ENCODE results near the gene GPR63.
A peak's percentile ranks its signal among the peaks of the same experiment; 100 is the strongest.
"Not testable (repeated sequence)": the region's sequence is repeated elsewhere in the genome, so short reads cannot be mapped to it uniquely, and the experiment has no call there.

Gene GPR63, protein sequence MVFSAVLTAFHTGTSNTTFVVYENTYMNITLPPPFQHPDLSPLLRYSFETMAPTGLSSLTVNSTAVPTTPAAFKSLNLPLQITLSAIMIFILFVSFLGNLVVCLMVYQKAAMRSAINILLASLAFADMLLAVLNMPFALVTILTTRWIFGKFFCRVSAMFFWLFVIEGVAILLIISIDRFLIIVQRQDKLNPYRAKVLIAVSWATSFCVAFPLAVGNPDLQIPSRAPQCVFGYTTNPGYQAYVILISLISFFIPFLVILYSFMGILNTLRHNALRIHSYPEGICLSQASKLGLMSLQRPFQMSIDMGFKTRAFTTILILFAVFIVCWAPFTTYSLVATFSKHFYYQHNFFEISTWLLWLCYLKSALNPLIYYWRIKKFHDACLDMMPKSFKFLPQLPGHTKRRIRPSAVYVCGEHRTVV

DNA sequence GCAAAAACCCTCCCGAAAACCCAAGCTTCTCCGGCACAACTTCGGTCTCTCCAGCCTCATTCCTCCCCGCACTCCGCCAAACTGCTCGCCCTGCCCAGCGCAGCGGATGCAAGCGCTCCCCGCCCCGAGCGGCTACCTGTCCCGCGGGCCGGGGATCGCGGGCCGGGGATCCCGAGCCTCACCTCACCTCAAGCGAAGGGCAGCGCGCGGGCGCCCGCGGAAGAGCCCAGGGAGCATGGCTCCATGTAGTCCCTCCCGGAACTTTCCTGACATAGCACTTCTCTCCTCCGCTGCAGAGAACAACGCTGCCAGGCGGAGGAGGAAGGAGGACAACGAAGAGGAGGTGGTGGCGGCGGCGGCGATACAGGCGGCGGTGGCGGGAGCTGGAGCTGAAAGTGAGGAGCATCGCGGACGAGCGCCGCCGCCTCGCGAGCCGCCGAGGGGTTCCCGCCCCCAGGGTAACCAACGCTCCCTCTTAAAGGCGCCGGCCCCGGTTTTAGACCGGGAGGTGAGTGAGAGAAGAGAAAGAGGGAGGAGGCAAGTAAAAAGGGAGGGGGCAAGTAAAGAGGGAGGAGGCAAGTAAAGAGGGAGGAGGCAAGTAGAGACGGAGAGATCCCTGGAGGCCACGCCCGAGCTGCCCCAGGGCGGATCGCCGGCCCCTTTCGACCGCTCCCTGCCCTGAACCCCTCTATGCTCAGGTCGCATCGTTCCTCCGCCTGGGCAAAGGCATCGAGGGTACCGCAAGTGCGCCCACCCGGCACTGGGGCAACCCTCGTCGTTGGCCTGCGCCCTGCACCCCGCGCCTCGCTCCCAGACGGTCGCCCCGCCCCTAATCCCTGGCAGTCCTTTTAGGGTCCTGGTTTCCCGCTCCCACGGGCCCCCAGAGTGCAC, at the start of gene GPR63:
Gene GPR63, minus strand, starts transcription at position 397 of the 891 bp plus-strand sequence. CDS start 37,746 bp downstream, outside the sequence.
- peak; percentile 11 for DNase-seq (ENCODE audit: low read depth)

DNA sequence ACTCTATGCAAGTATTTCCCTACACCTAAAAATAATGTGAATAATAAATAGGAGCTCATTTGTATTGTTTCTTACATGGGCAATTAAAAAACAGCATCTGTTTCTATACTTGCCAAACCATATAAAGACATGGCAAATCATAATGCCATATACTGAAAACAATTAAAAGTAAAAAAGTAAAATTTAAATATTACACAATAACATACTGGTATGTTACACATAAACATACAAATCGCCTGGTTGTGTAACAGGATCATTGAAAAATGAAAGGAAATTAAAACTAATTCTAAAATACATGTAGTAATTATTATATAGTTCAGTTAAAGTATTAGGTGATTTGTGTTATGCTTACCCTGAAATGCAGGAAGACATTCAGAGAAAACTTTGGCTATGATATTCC, 49.2 kb upstream of the GPR63 start:
- DNase-seq (ENCODE audit: low read depth): no peak

DNA sequence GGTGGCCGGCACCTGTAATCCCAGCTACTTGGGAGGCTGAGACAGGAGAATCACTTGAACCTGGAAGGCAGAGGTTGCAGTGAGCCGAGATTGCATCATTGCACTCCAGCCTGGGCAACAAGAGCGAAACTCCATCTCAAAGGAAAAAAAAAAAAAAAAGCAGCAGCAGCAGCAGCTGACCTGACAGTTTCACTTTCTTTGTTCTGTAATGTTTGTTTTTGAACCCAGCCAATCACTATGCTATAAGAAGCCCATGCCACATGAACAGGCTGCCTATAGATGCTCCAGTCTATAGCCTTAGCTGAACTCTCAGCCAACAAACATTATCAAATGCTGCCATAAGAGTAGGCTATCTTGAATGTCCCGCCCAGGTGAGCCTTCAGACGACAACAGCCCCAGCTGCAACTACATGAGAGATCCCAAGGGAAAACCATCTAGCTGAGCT, 47.9 kb upstream of the GPR63 start:
- not testable (repeated sequence) for DNase-seq (ENCODE audit: low read depth)

DNA sequence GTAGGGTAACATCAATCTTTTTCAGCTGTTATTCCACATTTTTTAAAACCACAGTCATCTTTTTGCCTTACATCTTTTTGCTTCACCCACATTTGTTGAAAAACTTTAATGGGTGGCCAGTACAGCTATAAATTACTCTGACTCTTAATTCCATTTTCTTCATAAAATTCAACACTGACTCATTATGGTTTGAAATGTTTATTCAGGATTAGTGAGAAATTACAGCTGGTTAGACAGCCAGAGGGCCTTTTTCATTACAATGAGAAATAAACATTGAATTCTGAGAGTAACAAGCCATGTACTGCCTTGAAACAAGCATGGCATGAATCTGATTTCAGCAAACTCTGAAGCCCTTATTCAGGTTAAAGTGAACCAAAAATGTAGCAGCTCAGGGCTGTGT, 40.9 kb upstream of the GPR63 start:
- peak; percentile 10 for DNase-seq (ENCODE audit: low read depth)

DNA sequence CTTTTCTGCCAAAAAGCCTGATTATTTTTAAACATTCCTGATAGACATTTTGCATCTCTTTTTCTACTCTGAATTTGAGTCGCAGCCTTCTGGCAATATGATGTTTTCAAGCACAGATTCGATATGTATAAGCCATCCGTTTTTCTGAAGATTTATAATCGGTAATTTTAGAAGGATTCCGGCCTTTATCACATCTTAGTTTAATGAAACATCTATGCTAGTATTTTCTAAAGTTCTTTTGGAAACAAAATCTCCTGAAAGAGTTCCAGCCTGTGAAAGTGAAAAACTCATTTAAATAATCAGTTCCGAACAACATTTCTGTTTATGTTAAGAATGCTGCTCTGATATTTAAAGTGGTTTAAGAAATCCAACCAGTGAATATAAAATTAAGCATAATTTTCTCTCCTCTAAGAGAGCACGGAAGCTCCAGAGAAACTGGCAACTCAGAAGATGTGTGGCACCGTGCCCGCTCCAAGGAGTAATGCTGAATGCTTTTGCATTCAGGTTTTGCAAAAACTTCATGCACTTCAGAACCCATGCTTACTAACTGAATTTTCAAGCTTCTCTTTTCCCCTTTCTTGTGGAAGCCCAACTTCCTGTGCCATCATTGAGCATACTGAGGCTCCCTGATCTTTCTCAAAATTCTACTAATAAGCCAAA, 39.7 kb upstream of the GPR63 start:
- DNase-seq (ENCODE audit: low read depth): no peak

DNA sequence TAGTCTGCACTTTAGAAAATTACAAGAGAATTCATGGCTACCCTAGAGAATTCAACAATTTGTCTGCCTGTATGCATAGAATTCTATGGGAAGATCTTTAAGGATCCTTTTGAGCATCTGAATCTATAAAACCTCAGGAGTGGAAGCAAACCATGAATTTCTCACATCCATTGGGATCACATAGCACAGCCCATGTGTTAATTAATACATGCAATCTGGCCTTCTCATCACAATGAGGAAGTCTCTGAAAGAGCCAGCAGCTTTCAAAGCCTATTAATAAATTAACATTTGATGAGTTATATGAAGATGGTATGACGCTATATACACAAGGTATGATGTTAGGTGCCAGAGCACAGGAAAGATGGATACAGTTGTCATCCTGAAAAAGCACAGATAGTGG, 35.7 kb upstream of the GPR63 start:
- no peak for DNase-seq (ENCODE audit: low read depth)

DNA sequence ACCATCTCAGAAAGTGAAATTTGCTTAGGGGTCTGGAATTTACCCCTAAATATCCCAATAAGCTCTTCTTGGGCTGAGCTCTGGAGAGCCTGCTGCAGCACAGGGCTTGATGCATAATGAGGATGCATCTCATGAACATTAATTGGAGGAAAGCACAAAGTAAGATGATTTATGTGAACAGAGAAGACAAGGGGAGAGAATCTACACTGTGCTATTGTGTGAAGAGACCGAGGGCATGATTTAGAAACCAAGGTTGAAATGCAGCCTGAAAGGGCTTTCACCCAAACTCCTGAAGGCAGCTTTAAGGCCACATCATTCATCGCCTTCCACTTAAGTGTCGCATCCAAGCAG, 27.8 kb upstream of the GPR63 start:
- DNase-seq (ENCODE audit: low read depth): no peak

DNA sequence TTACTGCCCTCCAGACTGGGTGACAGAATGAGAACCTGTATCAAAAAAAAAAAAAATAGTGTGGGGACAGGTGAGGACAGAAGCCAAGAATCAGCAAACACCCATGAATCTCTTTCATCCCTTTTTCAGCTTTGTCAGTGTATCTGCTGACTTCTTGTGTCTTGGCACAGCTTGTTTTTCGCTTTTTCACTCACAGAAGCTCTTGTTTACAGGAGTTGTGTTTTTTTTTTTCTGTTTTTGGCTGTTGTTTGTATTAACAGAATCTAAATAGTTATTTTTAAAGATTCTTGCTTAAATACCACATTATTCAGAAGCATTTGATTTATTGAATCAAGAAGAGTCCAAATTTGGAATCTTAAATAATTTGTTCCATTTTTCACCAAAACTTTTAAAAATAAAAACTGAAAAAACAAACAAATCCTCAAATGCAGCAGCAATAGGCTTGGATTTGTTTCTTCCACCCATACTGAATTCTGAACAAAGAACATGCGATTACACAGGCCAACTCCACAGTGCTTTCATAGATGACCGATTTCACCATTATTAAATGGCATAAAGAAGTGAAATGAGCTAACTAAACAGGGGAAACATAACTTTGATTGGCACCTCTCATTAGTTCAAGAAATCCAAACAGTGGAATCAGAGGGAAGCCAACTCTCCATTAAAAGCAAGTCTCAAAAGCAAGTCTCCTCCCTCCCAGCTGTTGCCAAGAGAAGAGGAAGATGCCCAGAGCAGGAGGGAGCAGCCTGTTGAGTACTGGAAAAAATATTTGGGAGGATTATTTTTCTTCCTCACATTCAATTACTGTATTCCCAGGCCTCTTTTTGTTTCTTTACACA, 27.2 kb upstream of the GPR63 start:
- DNase-seq (ENCODE audit: low read depth): no peak

DNA sequence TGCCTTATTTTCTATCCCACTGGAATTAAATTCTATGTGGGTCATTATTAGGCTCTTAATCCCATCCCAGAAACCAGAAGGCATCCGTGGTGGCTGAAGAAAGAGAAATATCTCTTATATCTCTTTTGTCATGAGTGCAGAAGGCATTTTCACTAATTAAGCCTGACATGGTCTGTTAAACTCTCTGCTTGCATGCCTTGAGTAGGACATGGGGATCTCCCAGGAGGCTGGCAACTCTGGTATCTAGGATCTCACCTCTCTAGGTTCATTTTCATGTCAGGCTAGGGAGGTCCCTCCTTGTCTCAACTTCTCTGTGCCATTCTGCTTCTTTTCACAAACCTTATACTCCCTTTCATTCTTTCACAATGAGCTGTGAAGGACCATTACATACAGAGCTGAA, 25.3 kb upstream of the GPR63 start:
- no peak for DNase-seq (ENCODE audit: low read depth)

DNA sequence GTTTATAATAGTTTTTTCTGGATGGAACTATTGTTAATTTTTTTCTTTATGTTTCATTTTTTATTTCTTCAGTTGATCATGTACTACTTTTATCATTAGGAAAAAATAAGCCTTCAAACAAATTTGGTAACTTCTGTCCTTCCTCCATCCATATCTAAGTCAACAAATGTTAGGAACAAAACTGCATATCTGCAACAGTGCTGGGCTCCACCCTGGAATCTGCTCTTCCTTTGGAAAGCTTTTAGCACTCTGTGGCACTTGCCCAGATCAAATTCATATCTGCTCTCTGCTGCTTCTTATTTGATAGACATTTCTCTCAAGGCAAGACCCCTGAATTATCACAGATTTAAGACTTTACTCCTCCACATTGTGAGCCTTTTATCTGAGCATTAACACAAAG, 24.3 kb upstream of the GPR63 start:
- no peak for DNase-seq (ENCODE audit: low read depth)

DNA sequence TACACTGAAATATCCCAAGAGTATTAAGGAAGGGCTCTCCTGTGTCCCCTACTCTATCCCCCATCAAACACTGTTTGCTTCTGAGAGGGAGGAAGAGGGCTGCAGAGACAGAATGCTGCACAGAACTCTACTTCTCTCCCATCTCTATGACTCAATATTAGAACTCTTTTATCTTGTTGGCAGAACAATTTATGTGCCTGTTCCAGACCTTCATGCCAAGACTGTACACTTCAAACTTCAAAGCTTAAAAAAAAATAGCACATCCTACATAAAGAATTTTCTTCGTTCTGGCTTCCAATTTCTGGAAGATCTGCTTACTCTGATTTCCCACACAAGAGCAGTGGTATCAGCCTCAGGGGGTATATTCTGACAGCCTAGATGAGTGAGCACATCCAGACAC, 19.6 kb upstream of the GPR63 start:
- no peak for DNase-seq (ENCODE audit: low read depth)

DNA sequence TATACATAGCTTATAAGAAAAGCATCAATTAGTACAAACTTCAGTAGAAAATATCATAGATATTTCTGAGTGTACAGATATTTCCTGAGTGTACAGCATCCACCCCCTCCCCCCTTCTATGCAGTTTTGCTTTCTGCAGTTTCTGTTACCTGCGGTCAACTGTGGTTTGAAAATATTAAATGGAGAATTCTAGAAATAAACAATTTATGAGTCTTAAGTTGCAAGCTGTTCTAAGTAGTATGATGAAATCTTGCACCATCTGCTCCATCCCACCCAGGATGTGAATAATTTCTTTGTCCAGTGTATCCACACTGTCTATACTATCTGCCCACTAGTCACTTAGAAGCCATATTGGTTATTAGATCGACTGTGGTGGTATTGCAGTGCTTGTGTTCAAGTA, 15.8 kb upstream of the GPR63 start:
- no peak for DNase-seq (ENCODE audit: low read depth)

DNA sequence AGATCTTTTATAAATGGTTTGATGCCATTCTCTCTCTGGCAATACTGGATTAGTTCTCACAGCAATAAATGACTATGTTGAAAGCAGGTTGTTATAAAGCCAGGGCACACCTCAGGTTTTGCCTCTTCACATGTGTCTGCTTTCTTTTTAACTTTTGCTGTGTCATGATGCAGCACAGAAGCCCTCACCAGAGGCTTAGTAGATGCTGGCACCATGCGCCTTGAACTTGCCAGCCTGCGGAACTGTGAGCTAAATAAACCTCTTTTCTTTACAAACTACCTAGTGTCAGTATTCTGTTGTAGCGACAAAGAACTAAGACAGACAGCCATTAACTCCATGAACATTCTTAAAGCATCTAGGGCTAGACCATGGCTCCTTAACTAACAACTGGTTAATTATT, 15.3 kb upstream of the GPR63 start:
- no peak for DNase-seq (ENCODE audit: low read depth)

DNA sequence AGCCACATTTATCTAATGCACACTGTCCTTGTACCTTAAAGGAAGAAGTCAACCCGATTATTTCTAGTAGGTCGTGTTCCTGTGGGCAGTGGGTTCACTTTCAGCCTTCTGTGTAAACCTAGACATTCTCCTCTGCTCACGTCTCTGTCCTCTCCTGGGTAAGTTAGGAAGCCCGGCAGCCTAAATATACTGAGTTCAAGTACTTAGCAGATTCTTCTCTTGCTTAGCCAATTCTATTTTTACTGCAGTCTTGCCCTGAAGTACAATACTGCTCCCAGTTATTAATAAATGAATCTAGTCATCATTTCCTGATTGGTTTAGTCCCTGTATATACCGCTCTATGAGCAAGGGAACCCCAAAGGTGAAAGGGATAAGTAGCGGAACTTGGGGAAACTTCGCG, 14.6 kb upstream of the GPR63 start:
- no peak for DNase-seq (ENCODE audit: low read depth)

DNA sequence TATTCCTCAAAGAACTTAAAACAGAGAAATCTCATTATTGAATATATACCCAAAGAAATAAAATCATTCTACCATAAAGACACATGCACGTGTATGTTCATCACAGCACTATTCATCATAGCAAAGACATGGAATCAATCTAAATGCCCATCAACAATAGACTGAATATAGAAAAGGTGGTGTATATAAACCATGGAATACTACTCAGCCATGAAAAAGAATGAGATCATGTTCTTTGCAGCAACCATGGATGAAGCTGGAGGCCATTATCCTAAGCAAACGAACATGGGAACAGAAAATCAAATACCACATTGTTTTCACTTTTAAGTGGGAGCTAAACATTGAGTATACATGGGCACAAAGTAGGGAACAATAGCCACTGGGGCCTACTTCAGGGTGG, 12.3 kb upstream of the GPR63 start:
- DNase-seq (ENCODE audit: low read depth): no peak

DNA sequence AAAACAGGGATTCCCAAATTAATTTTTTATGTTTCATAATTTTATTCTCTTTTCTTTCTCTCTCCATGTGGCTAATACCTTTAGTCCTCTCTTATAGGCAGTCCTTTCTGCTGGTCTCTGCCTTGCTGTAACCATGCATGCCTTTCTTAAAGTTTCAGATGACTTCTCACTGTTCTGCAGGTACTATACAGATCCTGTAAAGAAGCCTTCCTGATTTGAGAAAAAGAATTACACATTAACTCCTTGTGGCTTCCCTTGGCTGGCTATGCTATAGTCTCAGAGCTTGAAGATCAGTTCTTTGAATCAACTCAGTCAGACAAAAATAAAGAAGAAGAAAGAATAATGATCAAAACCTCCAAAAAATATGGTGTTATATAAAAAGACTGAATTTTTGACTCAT, 7.3 kb upstream of the GPR63 start:
- DNase-seq (ENCODE audit: low read depth): no peak

DNA sequence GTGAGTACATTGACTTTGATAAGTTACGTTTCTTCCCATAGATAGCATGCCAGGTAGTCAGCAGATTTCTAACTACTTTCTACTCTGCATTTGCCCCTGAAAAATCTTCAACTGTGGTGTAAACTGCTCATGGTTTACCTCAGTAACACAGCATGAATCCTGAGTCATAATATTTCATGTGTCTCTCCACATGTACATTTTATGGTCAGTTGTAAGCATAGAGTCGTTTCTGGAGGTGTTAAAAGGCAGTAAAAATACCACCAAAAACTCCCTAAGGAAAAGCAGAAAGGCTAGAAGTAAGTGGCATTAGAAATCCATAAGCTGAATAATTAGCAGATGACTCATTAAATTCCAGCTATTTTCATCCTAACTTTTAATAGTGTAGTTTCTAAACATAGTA, 4.1 kb upstream of the GPR63 start:
- DNase-seq (ENCODE audit: low read depth): no peak

DNA sequence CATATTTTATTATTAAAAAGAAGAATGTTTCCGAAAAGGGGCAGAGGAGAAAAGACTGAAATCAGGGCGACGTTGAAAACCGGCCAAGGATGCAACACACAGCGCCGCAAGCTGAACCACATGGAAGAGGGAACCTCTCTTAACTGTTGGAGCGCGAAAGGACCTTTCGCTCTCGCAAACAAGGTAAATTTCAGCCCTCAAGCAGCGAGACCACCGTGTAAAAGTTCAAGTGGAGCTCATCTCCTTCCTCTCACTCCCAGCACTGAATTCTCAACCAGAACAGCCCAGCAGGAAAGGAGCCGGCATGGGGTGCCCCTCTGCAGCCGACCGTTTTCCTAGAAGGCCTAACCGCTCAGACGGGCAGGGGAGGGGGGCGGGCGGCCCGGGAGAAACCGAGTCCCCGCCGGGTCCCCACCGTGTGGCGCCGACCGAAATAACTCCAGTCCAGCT, 621 bp downstream of the GPR63 start:
- DNase-seq (ENCODE audit: low read depth): no peak

DNA sequence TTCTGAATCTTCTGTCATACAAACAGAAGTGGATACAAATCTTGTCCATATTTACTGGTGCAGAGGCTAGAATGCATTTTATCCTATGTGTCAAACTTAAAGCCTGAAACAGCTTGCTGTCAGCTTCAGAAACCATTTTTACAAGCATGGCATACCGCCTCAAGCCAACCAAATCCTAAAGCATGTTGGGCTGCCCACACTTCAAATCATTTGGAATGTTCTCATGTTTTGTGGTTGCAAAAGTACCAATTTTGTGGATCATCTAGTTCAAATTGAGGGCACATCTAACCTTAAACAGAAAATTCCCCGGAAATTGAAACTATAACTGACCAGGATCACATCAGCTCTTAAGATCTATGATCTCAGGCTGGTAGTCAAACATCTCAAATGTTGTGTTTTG, 3.2 kb downstream of the GPR63 start:
- DNase-seq (ENCODE audit: low read depth): no peak

DNA sequence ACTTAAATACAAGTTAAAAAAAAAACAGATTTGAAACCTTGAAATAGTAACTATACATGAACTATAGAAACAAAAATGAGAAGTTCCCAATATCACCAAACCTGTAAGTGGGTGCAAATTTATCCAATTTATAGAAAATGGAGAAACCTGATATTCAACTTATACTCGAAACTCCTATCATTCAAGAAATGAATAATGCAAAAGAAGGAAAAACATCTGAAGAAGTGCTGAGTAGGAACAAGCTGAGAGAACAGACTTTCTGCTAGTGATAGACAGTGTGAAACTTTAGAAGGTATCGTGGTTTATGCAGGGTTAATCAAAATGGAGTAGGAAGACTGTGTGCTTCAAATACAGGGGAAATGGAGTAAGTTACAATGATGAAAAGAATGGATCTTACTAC, 4.5 kb downstream of the GPR63 start:
- DNase-seq (ENCODE audit: low read depth): no peak

DNA sequence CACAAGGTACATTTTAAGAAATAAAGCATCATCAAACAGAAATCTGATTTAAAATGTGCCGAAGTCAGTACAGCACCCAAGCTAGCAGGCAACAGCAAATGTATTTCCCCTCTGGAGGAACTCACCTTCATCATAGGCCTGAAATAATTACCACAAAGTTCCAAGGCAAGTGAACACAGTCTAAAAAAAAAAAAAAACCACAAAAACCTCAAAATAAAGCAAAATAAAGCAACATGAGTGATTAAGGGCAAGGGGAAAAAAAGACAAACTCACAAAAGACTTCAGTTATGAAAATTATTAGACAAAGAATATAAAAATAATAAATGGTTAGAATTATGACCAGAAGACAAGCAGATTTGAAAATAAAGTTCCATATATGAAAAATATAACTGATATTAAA, 10.4 kb downstream of the GPR63 start:
- DNase-seq (ENCODE audit: low read depth): no peak

DNA sequence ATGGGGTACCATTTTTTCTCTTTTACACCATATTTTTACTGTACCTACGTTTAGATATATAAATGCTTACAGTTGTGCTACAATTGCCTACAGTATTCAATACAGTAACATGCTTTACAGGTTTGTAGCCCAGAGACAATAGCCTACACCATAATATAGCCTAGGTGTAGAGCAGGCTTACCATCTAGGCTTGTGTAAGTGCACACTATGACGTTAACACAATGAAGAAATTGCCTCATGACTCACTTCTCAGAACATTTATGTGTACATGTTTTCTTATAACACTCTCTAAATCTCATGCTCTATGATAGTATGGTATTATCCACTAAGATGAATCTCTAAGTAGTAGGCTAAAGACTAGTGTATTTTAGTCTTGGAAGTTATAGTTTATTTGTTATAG, 13.5 kb downstream of the GPR63 start:
- no peak for DNase-seq (ENCODE audit: low read depth)
